GM23338 (cell line): Measurements from ENCODE around the gene TNS1.

ENCODE experiments used
- CREB1 ChIP-seq: fragments of 250-450 bp; sonication (Bioruptor Pico); IDR thresholded peaks from 2 replicates; pipeline ENCODE4 v1.5.0; 2020; ENCODE audit warnings: low read depth, mild to moderate bottlenecking, moderate library complexity
- CTCF ChIP-seq, 2 experiments: fragments of 200-600 bp in 1 of 2; sonication (generic) in 1 of 2; conservative IDR thresholded peaks; 2 replicates each; pipeline versions ENCODE4 v1.5.1 to v1.6.1; 2016 to 2017; ENCODE audit warnings: antibody characterized with exemption in 2 of 2, low read depth in 2 of 2, mild to moderate bottlenecking in 2 of 2, moderate library complexity in 1 of 2
- ETS1 ChIP-seq: IDR thresholded peaks from 2 replicates; pipeline ENCODE4 v1.6.1; 2016; ENCODE audit warnings: antibody characterized with exemption
- EZH2 ChIP-seq: fragments of 200-600 bp; sonication (generic); IDR thresholded peaks from one replicate; pipeline ENCODE4 v1.8.0; 2017; ENCODE audit warnings: antibody characterized with exemption, mild to moderate bottlenecking, low read depth; ENCODE audit not compliant: unreplicated experiment
- EZH2phosphoT487 ChIP-seq: fragments of 200-600 bp; sonication (generic); IDR thresholded peaks from one replicate; pipeline ENCODE4 v1.8.1; 2018; ENCODE audit warnings: antibody characterized with exemption; ENCODE audit not compliant: unreplicated experiment
- JUNB ChIP-seq: IDR thresholded peaks from one replicate; pipeline ENCODE4 v1.6.1; 2016; ENCODE audit warnings: antibody characterized with exemption; ENCODE audit not compliant: unreplicated experiment
- POLR2AphosphoS5 ChIP-seq: IDR thresholded peaks from 2 replicates; pipeline ENCODE4 v1.6.1; 2016; ENCODE audit warnings: antibody characterized with exemption, low read depth
- REST ChIP-seq: IDR thresholded peaks from one replicate; pipeline ENCODE4 v1.6.1; 2018; ENCODE audit warnings: antibody characterized with exemption; ENCODE audit not compliant: unreplicated experiment
- ZNF114 ChIP-seq: fragments of 250-450 bp; sonication (Bioruptor Pico); IDR thresholded peaks from 2 replicates; pipeline ENCODE4 v1.5.0; 2020; ENCODE audit warnings: mild to moderate bottlenecking, moderate library complexity
- ZNF331 ChIP-seq: fragments of 250-450 bp; sonication (Bioruptor Pico); IDR thresholded peaks from 2 replicates; pipeline ENCODE4 v1.5.0; 2020; ENCODE audit warnings: low read depth, mild to moderate bottlenecking, moderate library complexity
- ZNF462 ChIP-seq: fragments of 250-450 bp; sonication (Bioruptor Pico); IDR thresholded peaks from 2 replicates; pipeline ENCODE4 v1.5.0; 2020; ENCODE audit warnings: mild to moderate bottlenecking, moderate library complexity

- TF ChIP-seq CTCF (conservative IDR thresholded peaks at IDR 0.05; ENCODE audit: low read depth in 2 of 2) (peak; percentile 46 to 71; a peak in 3 of 4 replicates), EZH2 (no peak), REST (no peak), POLR2AphosphoS5 (no peak), EZH2phosphoT487 (no peak), CREB1 (CRISPR knock-in tag) (no peak), JUNB (no peak), ETS1 (0 out of 2 replicates have a peak, but pooled peaks have one; percentile 26), ZNF462 (CRISPR knock-in tag) (no peak), ZNF331 (CRISPR knock-in tag) (no peak), ZNF114 (CRISPR knock-in tag) (no peak)
These were observed 55.1 kb downstream of the TNS1 start for GRCh38 chr2:217947383-217948350.
